ENCODE measurements around the gene MLPH. TPM values are rescaled to one million over a fixed set of nuclear protein-coding genes. Genes with fewer than 3 reads are reported as not detected.

The MLPH gene
- total and polyA plus RNA-seq, 2 of the 13 experiments (the other 11 are each of a cell fraction or from before 2014, with no cell fraction given) = 0.12 TPM; not detected in 1

GRCh38 chr2:237601453-237602116, 114.5 kb downstream of the MLPH start (continued):
- TF ChIP-seq RAD21 (CRISPR knock-in tag; IDR thresholded peaks at IDR 0.05) (no peak), RFX3 (CRISPR knock-in tag; IDR thresholded peaks at IDR 0.05) (no peak), AKAP8 (CRISPR knock-in tag; IDR thresholded peaks at IDR 0.05) (no peak), HNRNPL (IDR thresholded peaks at IDR 0.05; ENCODE audit: low read depth, low read length) (no peak), TFDP1 (CRISPR knock-in tag; IDR thresholded peaks at IDR 0.05; ENCODE audit: borderline replicate concordance) (no peak), PITX1 (CRISPR knock-in tag; IDR thresholded peaks at IDR 0.05) (0 out of 2 replicates have a peak, but pooled peaks have one; percentile 4), ZNF335 (CRISPR knock-in tag; IDR thresholded peaks at IDR 0.05) (peak; percentile 86), ZNF30 (CRISPR knock-in tag; IDR thresholded peaks at IDR 0.05) (no peak), ADNP (CRISPR knock-in tag; IDR thresholded peaks at IDR 0.05) (no peak), ARHGAP35 (CRISPR knock-in tag; IDR thresholded peaks at IDR 0.05; ENCODE audit: borderline replicate concordance) (peak; percentile 83), SMC3 (IDR thresholded peaks at IDR 0.05; ENCODE audit: low read length) (peak; percentile 39; the same call in 1 of the 2 replicates), KAT2B (IDR thresholded peaks at IDR 0.05; ENCODE audit: borderline replicate concordance, low read depth, low read length) (no peak), ZNF614 (CRISPR knock-in tag; IDR thresholded peaks at IDR 0.05; ENCODE audit: borderline replicate concordance) (peak; percentile 66), CBX1 (IDR thresholded peaks at IDR 0.05; ENCODE audit: low read depth) (no peak), HOMEZ (CRISPR knock-in tag; IDR thresholded peaks at IDR 0.05; ENCODE audit: low read depth) (peak; percentile 46; the same call in 1 of the 2 replicates), MEIS1 (CRISPR knock-in tag; IDR thresholded peaks at IDR 0.05; ENCODE audit: borderline replicate concordance) (no peak), ZNF577 (CRISPR knock-in tag; IDR thresholded peaks at IDR 0.05; ENCODE audit: borderline replicate concordance, low read depth) (no peak), YEATS4 (CRISPR knock-in tag; IDR thresholded peaks at IDR 0.05; ENCODE audit: borderline replicate concordance) (no peak)
- TF ChIP-seq, protein P1, sequence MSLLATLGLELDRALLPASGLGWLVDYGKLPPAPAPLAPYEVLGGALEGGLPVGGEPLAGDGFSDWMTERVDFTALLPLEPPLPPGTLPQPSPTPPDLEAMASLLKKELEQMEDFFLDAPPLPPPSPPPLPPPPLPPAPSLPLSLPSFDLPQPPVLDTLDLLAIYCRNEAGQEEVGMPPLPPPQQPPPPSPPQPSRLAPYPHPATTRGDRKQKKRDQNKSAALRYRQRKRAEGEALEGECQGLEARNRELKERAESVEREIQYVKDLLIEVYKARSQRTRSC (CRISPR knock-in tag; IDR thresholded peaks at IDR 0.05; ENCODE audit: low read depth) = no peak
- TF ChIP-seq, protein P2, sequence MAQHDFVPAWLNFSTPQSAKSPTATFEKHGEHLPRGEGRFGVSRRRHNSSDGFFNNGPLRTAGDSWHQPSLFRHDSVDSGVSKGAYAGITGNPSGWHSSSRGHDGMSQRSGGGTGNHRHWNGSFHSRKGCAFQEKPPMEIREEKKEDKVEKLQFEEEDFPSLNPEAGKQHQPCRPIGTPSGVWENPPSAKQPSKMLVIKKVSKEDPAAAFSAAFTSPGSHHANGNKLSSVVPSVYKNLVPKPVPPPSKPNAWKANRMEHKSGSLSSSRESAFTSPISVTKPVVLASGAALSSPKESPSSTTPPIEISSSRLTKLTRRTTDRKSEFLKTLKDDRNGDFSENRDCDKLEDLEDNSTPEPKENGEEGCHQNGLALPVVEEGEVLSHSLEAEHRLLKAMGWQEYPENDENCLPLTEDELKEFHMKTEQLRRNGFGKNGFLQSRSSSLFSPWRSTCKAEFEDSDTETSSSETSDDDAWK (CRISPR knock-in tag; IDR thresholded peaks at IDR 0.05) = no peak
- TF ChIP-seq, protein P3, sequence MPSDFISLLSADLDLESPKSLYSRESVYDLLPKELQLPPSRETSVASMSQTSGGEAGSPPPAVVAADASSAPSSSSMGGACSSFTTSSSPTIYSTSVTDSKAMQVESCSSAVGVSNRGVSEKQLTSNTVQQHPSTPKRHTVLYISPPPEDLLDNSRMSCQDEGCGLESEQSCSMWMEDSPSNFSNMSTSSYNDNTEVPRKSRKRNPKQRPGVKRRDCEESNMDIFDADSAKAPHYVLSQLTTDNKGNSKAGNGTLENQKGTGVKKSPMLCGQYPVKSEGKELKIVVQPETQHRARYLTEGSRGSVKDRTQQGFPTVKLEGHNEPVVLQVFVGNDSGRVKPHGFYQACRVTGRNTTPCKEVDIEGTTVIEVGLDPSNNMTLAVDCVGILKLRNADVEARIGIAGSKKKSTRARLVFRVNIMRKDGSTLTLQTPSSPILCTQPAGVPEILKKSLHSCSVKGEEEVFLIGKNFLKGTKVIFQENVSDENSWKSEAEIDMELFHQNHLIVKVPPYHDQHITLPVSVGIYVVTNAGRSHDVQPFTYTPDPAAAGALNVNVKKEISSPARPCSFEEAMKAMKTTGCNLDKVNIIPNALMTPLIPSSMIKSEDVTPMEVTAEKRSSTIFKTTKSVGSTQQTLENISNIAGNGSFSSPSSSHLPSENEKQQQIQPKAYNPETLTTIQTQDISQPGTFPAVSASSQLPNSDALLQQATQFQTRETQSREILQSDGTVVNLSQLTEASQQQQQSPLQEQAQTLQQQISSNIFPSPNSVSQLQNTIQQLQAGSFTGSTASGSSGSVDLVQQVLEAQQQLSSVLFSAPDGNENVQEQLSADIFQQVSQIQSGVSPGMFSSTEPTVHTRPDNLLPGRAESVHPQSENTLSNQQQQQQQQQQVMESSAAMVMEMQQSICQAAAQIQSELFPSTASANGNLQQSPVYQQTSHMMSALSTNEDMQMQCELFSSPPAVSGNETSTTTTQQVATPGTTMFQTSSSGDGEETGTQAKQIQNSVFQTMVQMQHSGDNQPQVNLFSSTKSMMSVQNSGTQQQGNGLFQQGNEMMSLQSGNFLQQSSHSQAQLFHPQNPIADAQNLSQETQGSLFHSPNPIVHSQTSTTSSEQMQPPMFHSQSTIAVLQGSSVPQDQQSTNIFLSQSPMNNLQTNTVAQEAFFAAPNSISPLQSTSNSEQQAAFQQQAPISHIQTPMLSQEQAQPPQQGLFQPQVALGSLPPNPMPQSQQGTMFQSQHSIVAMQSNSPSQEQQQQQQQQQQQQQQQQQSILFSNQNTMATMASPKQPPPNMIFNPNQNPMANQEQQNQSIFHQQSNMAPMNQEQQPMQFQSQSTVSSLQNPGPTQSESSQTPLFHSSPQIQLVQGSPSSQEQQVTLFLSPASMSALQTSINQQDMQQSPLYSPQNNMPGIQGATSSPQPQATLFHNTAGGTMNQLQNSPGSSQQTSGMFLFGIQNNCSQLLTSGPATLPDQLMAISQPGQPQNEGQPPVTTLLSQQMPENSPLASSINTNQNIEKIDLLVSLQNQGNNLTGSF (CRISPR knock-in tag; IDR thresholded peaks at IDR 0.05) = no peak
